Peyer's patch (tissue), 4 donors: ENCODE data around the gene ZNF787.

ENCODE experiments used
- POLR2A ChIP-seq, 2 donors: fragments of 450-650 bp; IDR thresholded peaks; one replicate each; pipeline ENCODE4 v1.5.1; 2017; ENCODE audit warnings: antibody characterized with exemption in 2 of 2, mild to moderate bottlenecking in 2 of 2, moderate library complexity in 2 of 2
- TF ChIP-seq, protein P1 (sequence below), 6 experiments: fragments of 450-650 bp in 4 of 6; fragments of 200-600 bp in 2 of 6; sonication (generic) in 1 of 6; IDR thresholded peaks; one replicate each; pipeline ENCODE4 v1.5.1; 2017 to 2019; ENCODE audit warnings: antibody characterized with exemption in 6 of 6, mild to moderate bottlenecking in 3 of 6, moderate library complexity in 1 of 6

GRCh38 chr19:56114051-56114777, 6.9 kb downstream of the ZNF787 start:
- TF ChIP-seq POLR2A (IDR thresholded peaks at IDR 0.05): no peak
- TF ChIP-seq, protein P1, sequence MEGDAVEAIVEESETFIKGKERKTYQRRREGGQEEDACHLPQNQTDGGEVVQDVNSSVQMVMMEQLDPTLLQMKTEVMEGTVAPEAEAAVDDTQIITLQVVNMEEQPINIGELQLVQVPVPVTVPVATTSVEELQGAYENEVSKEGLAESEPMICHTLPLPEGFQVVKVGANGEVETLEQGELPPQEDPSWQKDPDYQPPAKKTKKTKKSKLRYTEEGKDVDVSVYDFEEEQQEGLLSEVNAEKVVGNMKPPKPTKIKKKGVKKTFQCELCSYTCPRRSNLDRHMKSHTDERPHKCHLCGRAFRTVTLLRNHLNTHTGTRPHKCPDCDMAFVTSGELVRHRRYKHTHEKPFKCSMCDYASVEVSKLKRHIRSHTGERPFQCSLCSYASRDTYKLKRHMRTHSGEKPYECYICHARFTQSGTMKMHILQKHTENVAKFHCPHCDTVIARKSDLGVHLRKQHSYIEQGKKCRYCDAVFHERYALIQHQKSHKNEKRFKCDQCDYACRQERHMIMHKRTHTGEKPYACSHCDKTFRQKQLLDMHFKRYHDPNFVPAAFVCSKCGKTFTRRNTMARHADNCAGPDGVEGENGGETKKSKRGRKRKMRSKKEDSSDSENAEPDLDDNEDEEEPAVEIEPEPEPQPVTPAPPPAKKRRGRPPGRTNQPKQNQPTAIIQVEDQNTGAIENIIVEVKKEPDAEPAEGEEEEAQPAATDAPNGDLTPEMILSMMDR (IDR thresholded peaks at IDR 0.05): no peak
